IPS-11a (cell line): ENCODE results near the gene NEDD4L.

Source experiments
- H3K4me3 ChIP-seq: one replicate; pipeline ENCODE4 v1.5.1; 2013; ENCODE audit warnings: low read depth, low read length, control low read depth

The NEDD4L gene

GRCh38 chr18:58088691-58089065 is 44.7 kb downstream of the NEDD4L start:
- H3K4me3 ChIP-seq, result no peak overlapping the region

- H3K4me3 ChIP-seq, result no peak overlapping the region
Measured at GRCh38 chr18:58091099-58091611, 47.1 kb downstream of the NEDD4L start.

GRCh38 chr18:58093311-58093803 is 49.3 kb downstream of the NEDD4L start:
- H3K4me3 ChIP-seq, result no peak overlapping the region

GRCh38 chr18:58095222-58095621 is 51.2 kb downstream of the NEDD4L start:
- H3K4me3 ChIP-seq, result no peak overlapping the region

GRCh38 chr18:58095655-58096054 is 51.6 kb downstream of the NEDD4L start:
- H3K4me3 ChIP-seq, result no peak overlapping the region

- no peak overlapping the region for H3K4me3 ChIP-seq
Measured at GRCh38 chr18:58096658-58097057, 52.6 kb downstream of the NEDD4L start.

- no peak overlapping the region for H3K4me3 ChIP-seq
Measured at GRCh38 chr18:58097121-58097906, 53.3 kb downstream of the NEDD4L start.

- H3K4me3 ChIP-seq, result no peak overlapping the region
Measured at GRCh38 chr18:58097907-58098166, 53.8 kb downstream of the NEDD4L start.

- H3K4me3 ChIP-seq, result no peak overlapping the region
Measured at GRCh38 chr18:58098706-58099105, 54.7 kb downstream of the NEDD4L start.

- H3K4me3 ChIP-seq, result no peak overlapping the region
Measured at GRCh38 chr18:58100154-58100553, 56.1 kb downstream of the NEDD4L start.

- no peak overlapping the region for H3K4me3 ChIP-seq
Measured at GRCh38 chr18:58101291-58101794, 57.3 kb downstream of the NEDD4L start.

GRCh38 chr18:58102018-58102417 is 58.0 kb downstream of the NEDD4L start:
- H3K4me3 ChIP-seq, result no peak overlapping the region

- H3K4me3 ChIP-seq, result no peak overlapping the region
Measured at GRCh38 chr18:58102875-58103274, 58.8 kb downstream of the NEDD4L start.

GRCh38 chr18:58103339-58103985 is 59.4 kb downstream of the NEDD4L start:
- no peak overlapping the region for H3K4me3 ChIP-seq

GRCh38 chr18:58104096-58104495 is 60.1 kb downstream of the NEDD4L start:
- H3K4me3 ChIP-seq, result no peak overlapping the region

- no peak overlapping the region for H3K4me3 ChIP-seq
Measured at GRCh38 chr18:58105206-58105887, 61.3 kb downstream of the NEDD4L start.

- H3K4me3 ChIP-seq, result no peak overlapping the region
Measured at GRCh38 chr18:58105888-58106260, 61.8 kb downstream of the NEDD4L start.

- H3K4me3 ChIP-seq, result no peak overlapping the region
Measured at GRCh38 chr18:58106289-58107070, 62.5 kb downstream of the NEDD4L start.

- H3K4me3 ChIP-seq, result no peak overlapping the region
Measured at GRCh38 chr18:58109256-58109655, 65.2 kb downstream of the NEDD4L start.

GRCh38 chr18:58110398-58110797 is 66.4 kb downstream of the NEDD4L start:
- no peak overlapping the region for H3K4me3 ChIP-seq

- no peak overlapping the region for H3K4me3 ChIP-seq
Measured at GRCh38 chr18:58112174-58112573, 68.1 kb downstream of the NEDD4L start.
